Epithelial cell of proximal tubule (primary cell): Measurements from ENCODE around the gene PAN2. TPM values are rescaled to one million over a fixed set of nuclear protein-coding genes. Genes with fewer than 3 reads are reported as not detected.

ENCODE experiments used
- DNase-seq: peaks from one replicate; pipeline ENCODE4 v3.0.0-alpha.2; 2011; ENCODE audit warnings: low read depth
- H3K4me3 ChIP-seq: 2 replicates; pipeline ENCODE4 v1.5.1; 2011; ENCODE audit warnings: low read depth, mild to moderate bottlenecking, low read length
- total RNA-seq: library from RNA; depleted of rRNA; stranded (reverse); fragments of >200 nt; gene quantifications from 2 replicates; pipeline ENCODE4 v1.2.3, GENCODE V29; 2015
- TF ChIP-seq, protein P1 (sequence below): conservative IDR thresholded peaks from 2 replicates; pipeline ENCODE4 v1.5.1; 2012; ENCODE audit warnings: low read depth, mild to moderate bottlenecking, low read length

Gene PAN2, protein sequence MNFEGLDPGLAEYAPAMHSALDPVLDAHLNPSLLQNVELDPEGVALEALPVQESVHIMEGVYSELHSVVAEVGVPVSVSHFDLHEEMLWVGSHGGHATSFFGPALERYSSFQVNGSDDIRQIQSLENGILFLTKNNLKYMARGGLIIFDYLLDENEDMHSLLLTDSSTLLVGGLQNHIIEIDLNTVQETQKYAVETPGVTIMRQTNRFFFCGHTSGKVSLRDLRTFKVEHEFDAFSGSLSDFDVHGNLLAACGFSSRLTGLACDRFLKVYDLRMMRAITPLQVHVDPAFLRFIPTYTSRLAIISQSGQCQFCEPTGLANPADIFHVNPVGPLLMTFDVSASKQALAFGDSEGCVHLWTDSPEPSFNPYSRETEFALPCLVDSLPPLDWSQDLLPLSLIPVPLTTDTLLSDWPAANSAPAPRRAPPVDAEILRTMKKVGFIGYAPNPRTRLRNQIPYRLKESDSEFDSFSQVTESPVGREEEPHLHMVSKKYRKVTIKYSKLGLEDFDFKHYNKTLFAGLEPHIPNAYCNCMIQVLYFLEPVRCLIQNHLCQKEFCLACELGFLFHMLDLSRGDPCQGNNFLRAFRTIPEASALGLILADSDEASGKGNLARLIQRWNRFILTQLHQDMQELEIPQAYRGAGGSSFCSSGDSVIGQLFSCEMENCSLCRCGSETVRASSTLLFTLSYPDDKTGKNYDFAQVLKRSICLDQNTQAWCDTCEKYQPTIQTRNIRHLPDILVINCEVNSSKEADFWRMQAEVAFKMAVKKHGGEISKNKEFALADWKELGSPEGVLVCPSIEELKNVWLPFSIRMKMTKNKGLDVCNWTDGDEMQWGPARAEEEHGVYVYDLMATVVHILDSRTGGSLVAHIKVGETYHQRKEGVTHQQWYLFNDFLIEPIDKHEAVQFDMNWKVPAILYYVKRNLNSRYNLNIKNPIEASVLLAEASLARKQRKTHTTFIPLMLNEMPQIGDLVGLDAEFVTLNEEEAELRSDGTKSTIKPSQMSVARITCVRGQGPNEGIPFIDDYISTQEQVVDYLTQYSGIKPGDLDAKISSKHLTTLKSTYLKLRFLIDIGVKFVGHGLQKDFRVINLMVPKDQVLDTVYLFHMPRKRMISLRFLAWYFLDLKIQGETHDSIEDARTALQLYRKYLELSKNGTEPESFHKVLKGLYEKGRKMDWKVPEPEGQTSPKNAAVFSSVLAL
- 12.1 and 15.0 TPM in 2 replicates for total RNA-seq

DNA sequence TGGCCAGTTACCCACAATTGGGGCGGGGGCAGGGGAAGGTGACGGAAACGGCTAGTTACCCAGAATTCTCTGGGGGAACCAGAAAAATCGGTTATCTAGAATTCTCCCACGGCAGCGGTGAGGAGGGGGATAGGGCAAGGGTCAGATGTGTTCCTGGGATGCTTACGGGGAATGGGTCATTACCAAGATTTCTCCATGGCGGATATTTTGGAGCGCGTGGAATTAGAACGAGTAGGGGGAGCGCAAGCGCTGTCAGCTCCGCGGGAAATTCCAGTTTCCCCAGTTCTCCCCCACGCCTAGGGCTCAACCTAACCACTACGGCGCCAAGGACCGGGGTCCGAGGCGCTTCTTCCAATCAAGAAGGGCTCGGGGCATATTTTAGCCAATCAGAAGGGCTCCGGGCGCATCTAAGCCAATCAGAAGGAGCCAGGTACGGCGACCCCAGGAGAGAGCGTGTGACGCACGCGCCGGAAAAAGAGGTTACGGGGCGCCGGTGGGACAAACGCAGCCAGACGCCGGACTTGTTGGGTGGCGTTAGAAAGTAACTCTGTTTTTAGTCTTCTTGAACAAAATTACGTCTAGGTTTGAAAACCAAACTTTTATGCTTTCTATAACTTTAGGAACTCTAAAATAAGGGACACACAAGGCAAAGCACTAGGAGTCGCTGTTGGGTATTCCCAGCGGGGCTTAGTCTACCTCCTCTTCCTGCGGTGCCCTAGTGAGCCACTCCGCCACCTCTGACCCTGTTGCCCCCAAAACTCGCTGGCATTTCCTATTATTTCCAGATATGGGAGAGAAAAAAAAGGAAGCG is at the start of gene PAN2:
TSS of gene PAN2 (minus strand) at position 322 of the 811 bp plus-strand sequence. CDS start 906 bp downstream, outside the sequence.
- TF ChIP-seq, protein P1, sequence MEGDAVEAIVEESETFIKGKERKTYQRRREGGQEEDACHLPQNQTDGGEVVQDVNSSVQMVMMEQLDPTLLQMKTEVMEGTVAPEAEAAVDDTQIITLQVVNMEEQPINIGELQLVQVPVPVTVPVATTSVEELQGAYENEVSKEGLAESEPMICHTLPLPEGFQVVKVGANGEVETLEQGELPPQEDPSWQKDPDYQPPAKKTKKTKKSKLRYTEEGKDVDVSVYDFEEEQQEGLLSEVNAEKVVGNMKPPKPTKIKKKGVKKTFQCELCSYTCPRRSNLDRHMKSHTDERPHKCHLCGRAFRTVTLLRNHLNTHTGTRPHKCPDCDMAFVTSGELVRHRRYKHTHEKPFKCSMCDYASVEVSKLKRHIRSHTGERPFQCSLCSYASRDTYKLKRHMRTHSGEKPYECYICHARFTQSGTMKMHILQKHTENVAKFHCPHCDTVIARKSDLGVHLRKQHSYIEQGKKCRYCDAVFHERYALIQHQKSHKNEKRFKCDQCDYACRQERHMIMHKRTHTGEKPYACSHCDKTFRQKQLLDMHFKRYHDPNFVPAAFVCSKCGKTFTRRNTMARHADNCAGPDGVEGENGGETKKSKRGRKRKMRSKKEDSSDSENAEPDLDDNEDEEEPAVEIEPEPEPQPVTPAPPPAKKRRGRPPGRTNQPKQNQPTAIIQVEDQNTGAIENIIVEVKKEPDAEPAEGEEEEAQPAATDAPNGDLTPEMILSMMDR = peak; percentile 71
- peak within 1 kb of the TSS; percentile 65 for H3K4me3 ChIP-seq
- peak; percentile 89 for DNase-seq

DNA sequence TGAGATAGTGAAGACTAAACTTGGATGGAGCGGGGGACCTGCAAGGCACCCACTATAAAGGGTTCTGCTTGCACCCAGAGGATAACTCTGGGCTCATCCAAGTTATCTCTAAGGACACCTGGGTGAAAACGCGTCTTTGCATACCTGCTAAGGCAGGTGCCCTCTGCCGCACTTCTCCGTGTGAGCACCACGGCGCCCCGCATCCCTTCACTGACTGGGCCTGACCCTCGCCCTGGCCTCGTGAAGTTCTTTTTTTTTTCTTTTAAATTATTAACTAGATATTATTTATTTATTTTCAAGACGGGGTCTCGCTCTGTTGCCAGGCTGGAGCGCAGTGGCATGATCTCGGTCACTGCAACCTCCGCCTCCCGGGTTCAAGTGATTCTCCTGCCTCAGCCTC is 48.8 kb upstream of the PAN2 start:
- no peak for DNase-seq
- H3K4me3 ChIP-seq = no peak overlapping the region
- TF ChIP-seq, protein P1 = no peak

DNA sequence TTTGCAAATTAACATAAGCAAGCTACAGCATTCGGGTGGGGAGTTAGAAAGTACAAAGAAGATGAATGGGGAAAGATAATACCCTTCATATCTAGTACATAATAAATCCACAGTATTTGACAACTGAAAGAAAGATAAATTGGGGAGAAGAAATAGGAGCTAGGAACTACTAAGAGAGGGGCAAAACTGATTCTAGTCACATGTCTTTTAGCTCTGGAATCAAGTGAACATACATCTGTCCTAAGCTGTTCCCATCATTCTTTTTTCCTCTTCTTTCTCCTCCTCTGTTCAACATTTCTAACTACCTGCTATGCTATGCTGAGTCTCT is 44.2 kb upstream of the PAN2 start:
- TF ChIP-seq, protein P1 = no peak
- no peak overlapping the region for H3K4me3 ChIP-seq
- DNase-seq = no peak

DNA sequence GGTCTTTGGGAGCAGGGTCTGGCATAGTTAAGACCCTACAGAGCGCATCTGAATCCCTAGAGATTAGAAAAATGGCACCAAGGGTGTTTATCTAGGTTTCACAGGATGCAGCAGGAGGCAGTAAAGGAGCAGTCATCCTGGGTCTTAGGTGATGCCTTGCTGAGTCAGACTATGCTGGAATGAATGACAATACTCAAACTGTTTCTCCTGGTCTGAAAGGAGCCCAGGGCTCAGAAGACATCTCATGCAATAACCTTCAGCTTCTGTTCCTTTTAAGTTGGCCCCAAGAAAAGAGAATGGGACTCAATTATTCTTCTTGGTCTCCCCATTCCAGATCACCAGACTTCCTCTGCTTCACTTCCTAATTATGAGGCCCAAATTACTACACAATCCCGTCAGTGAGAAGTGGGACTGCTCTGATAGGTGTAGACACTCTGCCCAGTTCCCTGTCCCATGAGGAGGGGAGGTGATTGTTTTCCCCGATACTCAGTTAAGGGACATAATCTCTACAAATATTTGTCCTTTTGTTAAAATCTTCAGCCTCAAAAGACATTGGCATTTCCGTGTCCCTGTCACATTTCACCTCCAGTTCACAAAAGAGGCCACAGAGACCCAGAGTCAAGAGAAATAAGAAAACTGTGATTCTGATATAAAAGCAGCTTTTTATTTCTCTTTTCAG is 43.6 kb upstream of the PAN2 start:
- DNase-seq = peak; percentile 32
- TF ChIP-seq, protein P1 = peak; percentile 71
- H3K4me3 ChIP-seq = no peak overlapping the region

DNA sequence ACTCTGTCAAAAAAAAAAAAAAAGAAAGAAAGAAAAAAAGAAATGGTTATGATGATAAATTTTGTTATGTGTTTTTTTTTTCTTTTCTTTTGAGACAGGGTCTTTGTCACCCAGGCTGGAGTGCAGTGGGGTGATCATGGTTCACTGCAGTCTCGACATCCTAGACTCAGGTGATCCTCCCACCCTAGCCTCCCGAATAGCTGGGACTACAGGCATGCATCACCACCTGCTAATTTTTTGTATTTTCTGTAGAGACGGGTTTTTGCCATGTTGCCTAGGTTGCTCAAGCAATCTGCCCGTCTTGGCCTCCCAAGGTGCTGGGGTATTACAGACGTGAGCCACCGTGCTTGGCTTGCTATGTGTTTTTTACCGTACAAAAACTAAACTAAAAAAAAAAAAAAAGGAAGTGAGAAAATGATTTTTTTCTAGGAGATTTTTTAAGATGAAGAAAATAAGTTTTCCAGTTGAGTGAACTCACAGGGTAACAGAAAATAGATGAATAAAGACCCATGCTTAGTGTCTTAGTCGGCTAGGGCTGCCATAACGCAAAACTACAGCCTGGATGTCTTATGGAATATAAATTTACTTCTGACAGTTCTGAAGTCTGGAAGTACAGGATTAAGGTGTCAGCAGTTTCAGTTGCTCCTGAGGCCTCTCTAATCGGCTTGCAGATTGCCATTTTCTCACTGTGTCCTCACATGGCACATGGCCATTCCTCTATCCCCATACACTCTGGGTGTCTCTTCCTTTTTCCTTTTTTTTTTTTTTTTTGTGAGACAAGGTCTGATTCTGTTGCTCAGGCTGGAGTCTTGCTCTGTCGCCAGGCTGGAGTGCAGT is 42.0 kb upstream of the PAN2 start:
- no peak overlapping the region for H3K4me3 ChIP-seq
- TF ChIP-seq, protein P1 = no peak

More for the DNA sequence above, 42.0 kb upstream of the PAN2 start:
- DNase-seq = no peak
